NCI-H524 treated with DMSO at 0.1 percent for 48 hours (cell line): Measurements from ENCODE around the gene ZBTB37.
"Not testable (repeated sequence)": the region's sequence is repeated elsewhere in the genome, so short reads cannot be mapped to it uniquely, and the experiment has no call there.

Experiments
- DNase-seq: peaks from one replicate; lab custom pipeline; 2025; lab: John Stamatoyannopoulos, UW

ZBTB37 gene

GRCh38 chr1:173903827-173904531 is 35.8 kb downstream of the ZBTB37 start:
- no peak for DNase-seq

- DNase-seq: no peak
Measured at GRCh38 chr1:173913111-173913510, 44.9 kb downstream of the ZBTB37 start.

GRCh38 chr1:173914366-173914871 is 46.2 kb downstream of the ZBTB37 start:
- no peak for DNase-seq

- no peak for DNase-seq
Measured at GRCh38 chr1:173915596-173915995, 47.4 kb downstream of the ZBTB37 start.

- DNase-seq: no peak
Measured at GRCh38 chr1:173916667-173917066, 48.5 kb downstream of the ZBTB37 start.

GRCh38 chr1:173917149-173917548 is 49.0 kb downstream of the ZBTB37 start, which contains the start of gene SERPINC1:
SERPINC1 (minus strand) TSS chr1:173917327; CDS start chr1:173917259, 68 bp downstream.
- DNase-seq: no peak

GRCh38 chr1:173917635-173918493 is 49.7 kb downstream of the ZBTB37 start:
- no peak for DNase-seq

- DNase-seq: no peak
Measured at GRCh38 chr1:173920861-173921260, 52.7 kb downstream of the ZBTB37 start.

GRCh38 chr1:173925306-173926242 is 57.4 kb downstream of the ZBTB37 start:
- no peak for DNase-seq

- DNase-seq: not testable (repeated sequence)
Measured at GRCh38 chr1:173930541-173930940, 62.4 kb downstream of the ZBTB37 start.

GRCh38 chr1:173934440-173934839 is 66.3 kb downstream of the ZBTB37 start:
- no peak for DNase-seq

- DNase-seq: no peak
Measured at GRCh38 chr1:173937062-173937461, 68.9 kb downstream of the ZBTB37 start.

- DNase-seq: no peak
Measured at GRCh38 chr1:173946380-173946921, 78.3 kb downstream of the ZBTB37 start.

GRCh38 chr1:173948594-173948993 is 80.4 kb downstream of the ZBTB37 start:
- no peak for DNase-seq
